Bone marrow (tissue), 2 donors: ENCODE measurements around the gene DCAF11.
A peak's percentile ranks its signal among the peaks of the same experiment; 100 is the strongest.

Experiments used
- DNase-seq, 2 donors: peaks; one replicate each; lab custom pipeline; 2025; lab: John Stamatoyannopoulos, UW

DCAF11 gene

GRCh38 chr14:24121210-24121609 is 6.6 kb downstream of the DCAF11 start:
- no peak for DNase-seq

GRCh38 chr14:24122416-24122815 is 7.8 kb downstream of the DCAF11 start:
- DNase-seq: no peak

- DNase-seq: no peak
Observed at GRCh38 chr14:24122898-24123297, 8.3 kb downstream of the DCAF11 start.

- no peak for DNase-seq
Observed at GRCh38 chr14:24123424-24124417, 9.1 kb downstream of the DCAF11 start.

- DNase-seq: no peak
Observed at GRCh38 chr14:24126939-24127338, 12.4 kb downstream of the DCAF11 start.

- no peak for DNase-seq
Observed at GRCh38 chr14:24127673-24128072, 13.1 kb downstream of the DCAF11 start.

- DNase-seq: no peak
Observed at GRCh38 chr14:24129410-24129998, 14.9 kb downstream of the DCAF11 start.

GRCh38 chr14:24130380-24130716 is 15.8 kb downstream of the DCAF11 start, which contains the start of gene FITM1:
Gene FITM1 (plus strand): TSS chr14:24130659. CDS start chr14:24131564, 905 bp downstream.
- no peak for DNase-seq

- no peak for DNase-seq
Observed at GRCh38 chr14:24130717-24131548, 16.4 kb downstream of the DCAF11 start.

GRCh38 chr14:24131549-24131966 is 17.0 kb downstream of the DCAF11 start:
- no peak for DNase-seq

GRCh38 chr14:24132061-24132685 is 17.6 kb downstream of the DCAF11 start:
- DNase-seq: no peak

GRCh38 chr14:24132976-24133375 is 18.4 kb downstream of the DCAF11 start:
- no peak for DNase-seq

- no peak for DNase-seq
Observed at GRCh38 chr14:24133735-24134134, 19.2 kb downstream of the DCAF11 start.

- DNase-seq: no peak
Observed at GRCh38 chr14:24135584-24135833, 20.9 kb downstream of the DCAF11 start.

GRCh38 chr14:24135834-24136683 is 21.5 kb downstream of the DCAF11 start, which contains the start of gene PSME1:
Gene PSME1 (plus strand): TSS chr14:24136194. CDS start chr14:24136263, 69 bp downstream.
- peak; percentile 83 to 93 for DNase-seq

- DNase-seq: no peak
Observed at GRCh38 chr14:24136684-24137528, 22.3 kb downstream of the DCAF11 start.

GRCh38 chr14:24137529-24138395 is 23.2 kb downstream of the DCAF11 start:
- no peak for DNase-seq

GRCh38 chr14:24138396-24139271 is 24.1 kb downstream of the DCAF11 start:
- DNase-seq: no peak
